ENCODE data around the gene NEDD4L. TPM values are rescaled to one million over a fixed set of nuclear protein-coding genes. Genes with fewer than 3 reads are reported as not detected.

Gene NEDD4L
- total and polyA plus RNA-seq, 3 donors from 2014 or later, result 14.3 to 43.1 (median 42.7) TPM

DNA sequence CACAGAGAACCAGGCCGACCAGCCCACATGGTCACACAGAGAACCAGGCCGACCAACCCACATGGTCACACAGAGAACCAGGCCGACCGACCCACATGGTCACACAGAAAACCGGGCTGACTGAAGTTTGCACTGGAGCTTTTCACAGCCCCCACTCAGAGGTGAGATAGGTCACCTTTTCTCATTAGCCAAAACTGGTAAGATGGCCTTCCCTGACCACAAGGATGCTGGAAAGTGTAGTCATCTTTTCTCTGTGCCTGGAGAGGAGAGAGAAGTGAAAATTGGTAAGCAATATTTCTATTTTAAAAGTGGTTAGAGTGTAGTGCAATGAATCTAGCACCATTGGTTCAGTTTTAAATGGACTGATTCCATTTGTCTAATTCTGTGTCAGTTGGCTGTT lies 247.1 kb downstream of the NEDD4L start:
- Histone ChIP-seq H3K27me3 (no peaks in the 10 kb centered on the region), H3K9me3 (no peaks in the 10 kb centered on the region), H3K27ac (peak overlapping the region in 1 of 2 donors; percentile 57), H3K4me3 (no peak overlapping the region), H3K4me1 (peaks cover 12% of the 10 kb centered on the region), H3K36me3 (ENCODE audit: low read depth, missing control alignments) (no peaks in the 10 kb centered on the region)
- intact Hi-C loops (cut with DNase I; ENCODE audit: low total_unique reads), result no loop called here
- 73 to 97% methylated on average over 2 to 5 of the region's 5 CpGs for WGBS, 2 donors
- TF ChIP-seq POLR2A (IDR thresholded peaks at IDR 0.05), result no peak
- TF ChIP-seq, protein P1, sequence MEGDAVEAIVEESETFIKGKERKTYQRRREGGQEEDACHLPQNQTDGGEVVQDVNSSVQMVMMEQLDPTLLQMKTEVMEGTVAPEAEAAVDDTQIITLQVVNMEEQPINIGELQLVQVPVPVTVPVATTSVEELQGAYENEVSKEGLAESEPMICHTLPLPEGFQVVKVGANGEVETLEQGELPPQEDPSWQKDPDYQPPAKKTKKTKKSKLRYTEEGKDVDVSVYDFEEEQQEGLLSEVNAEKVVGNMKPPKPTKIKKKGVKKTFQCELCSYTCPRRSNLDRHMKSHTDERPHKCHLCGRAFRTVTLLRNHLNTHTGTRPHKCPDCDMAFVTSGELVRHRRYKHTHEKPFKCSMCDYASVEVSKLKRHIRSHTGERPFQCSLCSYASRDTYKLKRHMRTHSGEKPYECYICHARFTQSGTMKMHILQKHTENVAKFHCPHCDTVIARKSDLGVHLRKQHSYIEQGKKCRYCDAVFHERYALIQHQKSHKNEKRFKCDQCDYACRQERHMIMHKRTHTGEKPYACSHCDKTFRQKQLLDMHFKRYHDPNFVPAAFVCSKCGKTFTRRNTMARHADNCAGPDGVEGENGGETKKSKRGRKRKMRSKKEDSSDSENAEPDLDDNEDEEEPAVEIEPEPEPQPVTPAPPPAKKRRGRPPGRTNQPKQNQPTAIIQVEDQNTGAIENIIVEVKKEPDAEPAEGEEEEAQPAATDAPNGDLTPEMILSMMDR (IDR thresholded peaks at IDR 0.05), result no peak
- no peak for DNase-seq

DNA sequence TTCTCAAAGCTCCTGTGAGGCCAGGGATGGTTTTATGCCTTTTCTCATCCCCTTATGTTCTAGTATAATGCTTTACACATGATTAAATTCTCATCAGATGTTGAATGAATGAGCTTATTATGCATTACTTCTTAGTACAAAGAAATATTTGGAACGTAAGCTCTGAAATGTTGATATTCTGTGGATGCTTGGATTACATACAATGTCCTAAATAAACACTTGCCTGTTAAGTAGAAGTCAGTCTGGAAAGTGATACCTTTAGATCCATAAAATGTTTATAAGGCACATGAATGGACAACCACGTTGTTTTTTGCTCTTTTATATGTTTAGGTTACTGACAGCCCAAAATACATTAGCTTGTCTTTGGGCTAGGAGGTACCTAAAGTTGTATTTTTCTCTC lies 248.6 kb downstream of the NEDD4L start:
- 80 to 84% methylated on average over 2 of the region's 2 CpGs for WGBS, 2 donors

DNA sequence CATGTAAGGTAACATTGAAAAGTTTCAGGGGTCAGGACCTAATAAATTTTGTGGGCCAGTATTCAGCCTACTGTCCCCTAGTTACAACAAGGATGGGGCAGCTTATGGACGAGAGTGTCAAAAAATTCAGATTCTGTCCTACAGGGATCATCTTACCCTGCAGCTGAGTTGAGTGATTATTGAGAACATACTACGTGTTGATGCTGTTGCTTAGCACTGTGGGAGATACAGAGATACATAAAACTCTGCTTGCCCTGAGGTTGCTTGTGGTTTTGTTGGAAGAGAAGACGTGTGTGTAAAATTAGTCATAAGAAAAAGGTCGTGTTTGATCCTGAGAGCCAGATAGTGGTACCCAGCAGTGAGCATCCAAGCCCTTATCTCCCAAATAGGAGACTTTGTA lies 253.2 kb downstream of the NEDD4L start:
- WGBS, 2 donors, result 89 to 91% methylated on average over 4 of the region's 4 CpGs
- Histone ChIP-seq H3K27me3 (no peaks in the 10 kb centered on the region), H3K4me1 (no peaks in the 10 kb centered on the region), H3K36me3 (ENCODE audit: low read depth, missing control alignments) (no peaks in the 10 kb centered on the region), H3K4me3 (no peak overlapping the region), H3K9me3 (no peaks in the 10 kb centered on the region), H3K27ac (no peak overlapping the region)
- TF ChIP-seq, protein P1 (IDR thresholded peaks at IDR 0.05), result no peak
- no peak for TF ChIP-seq POLR2A (IDR thresholded peaks at IDR 0.05)
- intact Hi-C loops (cut with DNase I; ENCODE audit: low total_unique reads), result no loop called here
- DNase-seq, result no peak

More for the DNA sequence above, 248.6 kb downstream of the NEDD4L start:
- H3K9me3 ChIP-seq, result no peaks in the 10 kb centered on the region
- H3K36me3 ChIP-seq (ENCODE audit: low read depth, missing control alignments), result no peaks in the 10 kb centered on the region
- intact Hi-C loops (cut with DNase I; ENCODE audit: low total_unique reads), result no loop called here
- no peaks in the 10 kb centered on the region for H3K27me3 ChIP-seq
- TF ChIP-seq POLR2A (IDR thresholded peaks at IDR 0.05), result no peak
- TF ChIP-seq, protein P1 (IDR thresholded peaks at IDR 0.05), result no peak
- no peak overlapping the region for H3K27ac ChIP-seq
- H3K4me3 ChIP-seq, result no peak overlapping the region
- DNase-seq, result no peak
- peaks cover 12% of the 10 kb centered on the region for H3K4me1 ChIP-seq

DNA sequence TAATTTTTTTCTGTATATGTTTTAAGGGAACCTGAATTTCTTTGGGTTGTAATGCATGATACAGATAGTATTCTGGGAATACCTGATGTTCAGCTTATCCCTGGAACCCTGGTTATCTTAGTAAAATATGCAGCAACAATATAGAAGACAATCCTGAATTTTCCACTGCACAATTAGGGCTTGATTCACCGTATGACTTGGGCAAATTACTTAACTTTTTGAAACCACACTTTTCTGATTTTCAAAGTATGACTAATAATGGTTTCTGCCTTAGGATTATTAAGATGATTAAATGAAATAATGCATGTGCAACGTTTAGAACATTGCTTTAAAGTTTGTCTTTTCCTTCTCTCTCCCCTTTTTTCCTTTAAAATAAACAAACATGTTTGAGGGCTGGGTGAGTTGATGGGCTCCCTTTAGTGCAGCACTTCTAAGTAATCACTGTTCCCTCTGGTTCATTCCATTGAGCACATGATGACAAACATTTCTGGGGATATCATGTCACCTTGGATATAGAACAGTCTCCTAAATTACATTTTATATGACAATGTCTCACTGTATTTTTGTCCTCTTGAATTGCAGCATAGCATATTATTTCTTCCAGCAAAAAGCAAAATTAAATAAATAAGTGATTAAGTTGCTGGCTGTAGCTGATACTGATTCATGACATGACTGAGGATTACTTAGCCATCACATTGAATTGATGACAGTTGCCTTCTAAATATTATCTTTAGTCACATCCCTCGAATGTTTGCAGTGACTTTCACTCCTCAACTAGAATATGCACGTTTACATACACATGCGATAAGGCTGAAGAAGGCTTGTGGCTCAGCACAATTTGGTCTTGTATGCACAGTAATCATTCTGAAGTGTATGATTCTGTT lies 254.5 kb downstream of the NEDD4L start:
- no peak for DNase-seq
- Histone ChIP-seq H3K4me1 (no peaks in the 10 kb centered on the region), H3K36me3 (ENCODE audit: low read depth, missing control alignments) (no peaks in the 10 kb centered on the region), H3K27ac (no peak overlapping the region), H3K9me3 (no peaks in the 10 kb centered on the region), H3K4me3 (no peak overlapping the region), H3K27me3 (no peaks in the 10 kb centered on the region)
- intact Hi-C loops (cut with DNase I; ENCODE audit: low total_unique reads), result no loop called here
- no peak for TF ChIP-seq POLR2A (IDR thresholded peaks at IDR 0.05)
- TF ChIP-seq, protein P1 (IDR thresholded peaks at IDR 0.05), result no peak
- WGBS, 2 donors, result 68 to 80% methylated on average over 5 of the region's 5 CpGs

DNA sequence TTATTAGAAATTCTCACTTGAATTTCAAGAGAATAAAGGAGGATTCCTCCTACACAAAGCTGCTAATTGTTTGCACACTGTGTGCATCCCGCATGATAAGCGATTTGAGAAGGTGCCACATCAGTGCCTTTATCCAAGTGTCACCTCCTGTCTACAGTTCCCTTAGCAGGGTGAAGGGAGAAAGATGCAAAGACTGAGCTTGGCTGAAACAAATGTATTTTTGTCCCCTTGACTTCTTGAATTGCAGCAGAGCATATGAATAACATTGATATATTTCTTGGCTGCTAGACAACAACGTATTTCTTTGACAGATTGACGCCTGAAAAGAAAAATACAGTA lies 255.1 kb downstream of the NEDD4L start:
- Histone ChIP-seq H3K27ac (no peak overlapping the region), H3K4me1 (no peaks in the 10 kb centered on the region), H3K27me3 (no peaks in the 10 kb centered on the region), H3K4me3 (no peak overlapping the region), H3K9me3 (no peaks in the 10 kb centered on the region), H3K36me3 (ENCODE audit: low read depth, missing control alignments) (no peaks in the 10 kb centered on the region)
- intact Hi-C loops (cut with DNase I; ENCODE audit: low total_unique reads), result no loop called here
- WGBS, 2 donors, result 70 to 74% methylated on average over 4 of the region's 4 CpGs
- TF ChIP-seq POLR2A (IDR thresholded peaks at IDR 0.05), result no peak
- TF ChIP-seq, protein P1 (IDR thresholded peaks at IDR 0.05), result no peak
- DNase-seq, result no peak

Measured in testis (tissue), 3 donors.